Loucy (cell line): ENCODE results near the gene AQP6.

Experiments
- CTCF ChIP-seq: fragments of 200-600 bp; sonication (generic); conservative IDR thresholded peaks from 2 replicates; pipeline ENCODE4 v1.5.1; 2014; ENCODE audit warnings: mild to moderate bottlenecking, antibody characterized with exemption, low read length
- EZH2phosphoT487 ChIP-seq: fragments of 200-600 bp; IDR thresholded peaks from 2 replicates; pipeline ENCODE4 v1.6.1; 2018; ENCODE audit warnings: antibody characterized with exemption, mild to moderate bottlenecking, moderate library complexity, borderline replicate concordance

- TF ChIP-seq CTCF (no peak), EZH2phosphoT487 (no peak)
These were observed 52.7 kb downstream of the AQP6 start, which contains the start of gene RACGAP1 for GRCh38 chr12:50025187-50026059.
